ENCODE data around the gene IFT80.
"Not testable (repeated sequence)": the region's sequence is repeated elsewhere in the genome, so short reads cannot be mapped to it uniquely, and the experiment has no call there.

Gene IFT80

GRCh38 chr3:160362896-160363295, 36.1 kb downstream of the IFT80 start:
- not testable (repeated sequence) for DNase-seq (ENCODE audit: low read depth)

- no peak for DNase-seq (ENCODE audit: low read depth)
These were observed 43.2 kb downstream of the IFT80 start for GRCh38 chr3:160355826-160356225.

GRCh38 chr3:160346511-160346910, 52.5 kb downstream of the IFT80 start:
- no peak for DNase-seq (ENCODE audit: low read depth)

DNA sequence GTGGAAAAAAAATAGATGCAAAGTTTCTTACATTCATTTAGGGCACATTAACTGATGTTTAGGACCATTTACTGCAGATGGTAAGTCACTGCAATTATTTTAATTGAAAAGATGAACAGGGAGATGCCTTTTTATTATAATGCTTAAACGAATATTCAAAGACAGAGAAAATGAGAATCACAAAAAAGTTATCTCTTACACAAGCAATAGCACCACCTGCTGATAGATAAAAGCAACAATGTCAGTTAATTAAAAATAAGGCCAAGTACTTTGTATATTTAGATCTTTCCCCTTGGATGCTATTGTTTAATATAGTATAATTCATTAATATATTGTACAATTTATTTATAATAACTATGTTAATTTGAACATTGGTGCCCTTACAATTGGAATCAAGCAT, 55.9 kb downstream of the IFT80 start:
- DNase-seq (ENCODE audit: low read depth) = no peak

DNA sequence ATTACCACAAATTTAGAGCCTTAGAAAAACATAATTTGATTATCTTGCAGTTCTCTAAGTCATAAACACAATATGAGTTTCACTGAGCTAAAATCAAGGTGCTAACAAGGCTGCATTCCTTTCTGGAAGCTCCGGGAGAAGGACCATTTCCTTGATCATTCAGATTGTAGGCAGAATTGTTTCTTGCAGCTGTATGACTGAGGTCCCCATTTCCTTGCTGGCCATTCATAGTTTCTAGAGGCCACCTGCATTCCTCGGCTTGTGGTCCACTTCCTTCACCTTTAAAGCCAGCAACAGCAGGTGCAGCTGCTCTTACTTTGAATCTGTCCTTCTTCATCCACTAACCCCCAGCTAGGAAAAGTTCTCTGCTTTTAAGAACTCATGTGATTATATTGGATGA, 58.7 kb downstream of the IFT80 start:
- no peak for DNase-seq (ENCODE audit: low read depth)

- DNase-seq (ENCODE audit: low read depth) = no peak
These were observed 67.7 kb downstream of the IFT80 start for GRCh38 chr3:160331127-160331937.

- DNase-seq (ENCODE audit: low read depth) = no peak
These were observed 68.3 kb downstream of the IFT80 start for GRCh38 chr3:160330690-160331089.

DNA sequence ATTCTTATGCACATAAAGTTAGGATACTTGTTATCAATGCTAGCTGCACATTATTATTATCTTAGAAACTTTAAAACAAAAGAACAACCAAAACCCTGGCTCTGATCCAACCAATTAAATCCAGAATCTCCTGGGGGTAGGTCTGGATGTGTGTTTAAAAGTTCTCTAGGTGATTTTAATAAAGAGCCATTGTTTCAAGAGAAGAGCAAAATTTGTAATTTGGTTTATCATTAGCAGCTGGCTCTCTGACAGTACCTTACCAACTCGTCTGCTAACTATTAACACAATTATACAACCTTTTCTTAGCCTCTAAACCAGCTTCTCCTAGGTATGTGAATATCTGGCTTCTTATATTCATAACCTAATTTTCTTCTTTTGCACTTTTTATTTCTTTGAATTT, 68.9 kb downstream of the IFT80 start:
- DNase-seq (ENCODE audit: low read depth) = no peak

DNA sequence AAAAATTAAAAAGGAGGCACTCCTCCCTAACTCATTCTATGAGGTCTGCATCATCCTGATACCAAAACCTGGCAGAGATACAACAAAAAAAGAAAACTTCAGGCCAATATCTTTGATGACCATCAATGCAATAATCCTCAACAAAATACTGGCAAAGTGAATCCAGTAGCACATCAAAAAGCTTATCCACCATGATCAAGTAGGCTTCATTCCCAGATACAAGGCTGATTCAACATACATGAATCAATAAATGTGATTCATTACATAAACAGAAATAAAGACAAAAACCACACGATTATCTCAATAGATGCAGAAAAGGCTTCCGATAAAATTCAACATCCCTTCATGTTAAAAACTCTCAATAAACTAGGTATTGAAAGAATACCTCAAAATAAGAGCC, 72.7 kb downstream of the IFT80 start:
- DNase-seq (ENCODE audit: low read depth) = not testable (repeated sequence)

- DNase-seq (ENCODE audit: low read depth) = not testable (repeated sequence)
These were observed 77.2 kb downstream of the IFT80 start for GRCh38 chr3:160321821-160322220.

- DNase-seq (ENCODE audit: low read depth) = no peak
These were observed 79.7 kb downstream of the IFT80 start for GRCh38 chr3:160319322-160319721.

GRCh38 chr3:160314995-160315394, 84.0 kb downstream of the IFT80 start:
- DNase-seq (ENCODE audit: low read depth) = no peak

DNA sequence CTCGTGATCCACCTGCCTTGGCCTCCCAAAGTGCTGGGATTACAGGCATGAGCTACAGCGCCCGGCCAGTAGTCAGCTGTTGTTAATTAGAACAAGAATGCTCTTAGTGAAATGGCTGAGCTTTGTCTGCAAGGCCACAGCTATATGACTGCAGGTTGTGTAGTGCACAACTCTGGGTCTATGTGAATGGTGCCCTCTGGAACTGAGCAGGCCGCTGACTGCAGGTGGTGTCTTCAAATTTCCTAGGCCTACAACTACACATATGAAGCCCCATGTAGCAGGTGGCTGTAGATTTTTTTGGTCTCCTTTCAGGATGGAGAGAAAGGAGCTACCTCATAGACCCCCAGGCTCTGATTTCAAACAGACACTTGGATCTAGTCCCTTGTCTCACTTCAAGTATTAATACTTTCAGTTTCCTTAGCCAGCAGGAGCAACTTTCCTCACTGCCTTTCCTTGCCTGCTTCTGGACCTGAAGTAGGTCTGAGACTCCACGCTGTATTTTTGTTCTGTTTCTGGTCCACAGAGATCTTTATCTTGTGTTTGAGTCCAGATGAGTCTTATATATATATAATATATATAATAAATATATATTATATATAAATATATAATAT, 86.9 kb downstream of the IFT80 start:
- DNase-seq (ENCODE audit: low read depth) = no peak

DNA sequence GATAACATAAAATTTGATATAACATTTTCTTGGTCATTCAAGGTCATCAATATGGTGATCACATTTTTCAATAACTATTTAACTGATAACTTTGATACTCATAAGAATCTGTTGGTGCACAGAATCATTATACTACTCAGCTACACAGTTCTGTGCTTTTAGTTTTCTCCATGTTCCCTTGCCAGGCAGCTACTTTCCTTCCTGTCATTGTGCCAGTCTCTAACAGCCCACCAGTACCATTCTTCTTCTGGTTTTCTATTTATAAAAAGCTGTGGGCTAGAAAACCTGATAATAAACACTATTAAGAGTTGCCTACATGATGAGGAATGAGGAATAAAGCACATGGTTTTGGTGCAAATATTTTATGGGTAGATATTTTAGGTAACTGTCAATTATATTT, 96.2 kb downstream of the IFT80 start:
- no peak for DNase-seq (ENCODE audit: low read depth)

GRCh38 chr3:160296591-160296990, 102.4 kb downstream of the IFT80 start:
- no peak for DNase-seq (ENCODE audit: low read depth)

DNA sequence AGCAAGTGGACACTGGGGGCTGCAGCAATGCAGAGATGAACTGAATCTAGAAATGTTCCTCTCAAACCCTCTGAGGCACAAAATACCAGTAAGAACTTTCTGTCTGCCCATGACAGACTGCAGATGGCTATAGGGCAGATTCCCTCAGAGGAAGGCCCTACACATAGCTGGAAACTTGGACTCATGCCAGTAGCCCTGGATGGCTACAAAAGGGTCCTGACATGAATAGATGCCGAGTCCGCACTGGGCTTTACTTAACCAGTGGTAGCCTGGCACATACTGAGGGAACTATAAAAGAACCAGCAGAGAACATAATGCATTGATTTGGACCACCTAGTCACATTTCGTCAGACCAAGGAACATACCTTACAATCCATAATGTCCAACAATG, 107.1 kb downstream of the IFT80 start:
- DNase-seq (ENCODE audit: low read depth) = no peak

DNA sequence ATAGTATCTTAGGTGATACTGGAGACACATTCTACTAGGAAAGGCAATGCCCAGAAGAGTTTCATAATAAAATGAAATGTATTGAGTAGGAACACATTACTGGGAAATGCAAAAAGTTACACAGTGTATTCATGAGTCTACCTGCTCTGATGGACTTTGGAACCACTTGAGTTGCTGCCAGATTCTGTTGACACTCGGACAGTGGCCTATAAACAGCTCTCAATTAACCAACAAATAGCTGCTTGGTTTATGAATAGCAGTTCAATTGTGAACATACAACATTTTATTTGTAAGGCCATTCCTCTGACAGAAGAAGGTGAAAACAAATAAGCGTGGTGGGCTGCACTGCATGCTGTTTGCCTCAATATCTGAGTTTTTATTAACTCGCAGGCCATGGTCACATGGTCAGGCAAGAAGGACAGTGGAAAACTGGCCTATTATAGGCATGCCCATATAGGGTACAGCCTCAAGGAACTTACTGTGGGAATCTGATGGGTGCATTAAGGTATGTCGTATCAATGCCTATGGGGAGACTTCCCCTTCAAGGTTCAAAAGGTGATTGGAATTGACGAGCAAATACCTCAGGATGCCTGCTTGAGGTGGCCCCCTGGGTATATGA, 107.6 kb downstream of the IFT80 start:
- DNase-seq (ENCODE audit: low read depth) = no peak

DNA sequence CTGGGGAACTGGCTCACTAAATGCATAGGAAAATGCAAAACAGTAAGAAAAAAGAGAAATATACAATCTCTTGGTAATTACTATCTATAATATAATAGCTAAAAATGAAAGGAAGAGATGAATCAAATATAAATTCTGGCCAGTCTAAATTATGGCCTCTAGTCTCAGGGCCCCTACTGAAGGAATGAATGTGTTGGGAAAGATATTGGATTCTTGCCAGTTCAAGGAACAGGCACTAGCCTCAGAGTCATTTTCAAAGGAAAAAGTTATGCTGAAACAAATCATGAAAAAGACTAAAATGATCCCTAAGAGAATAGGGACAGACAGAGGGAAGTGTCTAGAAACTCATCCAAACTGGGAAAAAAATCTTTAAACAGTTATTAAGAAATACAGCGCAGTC, 111.4 kb downstream of the IFT80 start:
- no peak for DNase-seq (ENCODE audit: low read depth)

DNA sequence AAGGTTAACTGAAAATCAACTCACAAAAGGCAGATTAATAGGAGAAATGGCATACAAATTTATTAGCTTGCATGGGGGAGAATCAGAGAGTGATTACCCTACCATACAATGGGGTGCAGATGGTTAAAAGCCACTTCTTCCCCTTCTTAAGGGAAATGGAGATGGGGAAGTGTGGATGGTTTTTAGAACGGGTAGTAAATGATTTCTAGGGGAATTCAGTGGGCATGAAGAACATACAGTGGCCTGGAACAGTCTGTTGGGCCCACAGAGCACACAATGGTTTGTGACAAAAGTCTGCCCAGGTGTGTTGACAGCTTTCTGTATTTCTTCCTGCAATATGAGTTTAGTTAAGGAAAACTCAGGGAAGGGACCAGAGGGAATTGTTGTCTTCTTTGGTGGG, 112.8 kb downstream of the IFT80 start:
- DNase-seq (ENCODE audit: low read depth) = no peak

DNA sequence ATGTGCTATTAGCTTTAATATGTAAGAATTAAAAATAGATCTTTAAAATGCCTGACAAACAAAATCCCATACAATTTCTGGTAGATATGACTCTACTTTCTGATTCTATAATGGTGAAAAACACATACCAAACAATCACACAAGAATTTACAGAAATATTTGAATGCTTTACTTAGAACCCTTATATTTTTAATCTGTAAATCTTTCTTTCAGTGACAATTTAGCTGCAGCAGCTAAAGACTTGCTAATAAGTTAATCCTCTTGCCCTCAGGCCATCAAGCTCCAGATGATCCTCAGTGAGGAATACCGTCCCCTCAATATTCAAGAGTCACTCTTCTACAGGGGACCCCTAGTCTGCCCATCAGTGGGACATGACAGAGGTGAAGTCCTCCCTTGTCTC, 118.2 kb downstream of the IFT80 start:
- DNase-seq (ENCODE audit: low read depth) = no peak

DNA sequence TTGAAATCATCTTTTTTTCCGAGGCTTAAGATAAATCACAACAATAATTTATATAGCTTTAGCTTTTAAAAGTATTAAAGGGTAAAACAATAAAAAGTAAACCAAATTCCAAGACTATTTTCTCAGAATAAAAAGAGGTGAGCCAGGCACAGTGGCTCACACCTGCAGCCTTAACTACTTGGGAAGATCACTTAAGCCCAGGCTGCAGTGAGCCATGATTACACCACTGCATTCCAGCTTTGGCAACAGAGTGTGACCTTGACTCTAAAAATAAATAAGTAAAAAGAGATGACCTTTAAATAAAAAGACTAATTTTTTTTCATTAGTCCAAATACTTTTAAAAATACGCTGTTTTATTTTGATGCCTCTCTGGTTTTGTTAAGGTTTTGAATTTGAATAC, 119.4 kb downstream of the IFT80 start:
- no peak for DNase-seq (ENCODE audit: low read depth)

- DNase-seq (ENCODE audit: low read depth) = no peak
These were observed 120.8 kb downstream of the IFT80 start for GRCh38 chr3:160278210-160278609.

- no peak for DNase-seq (ENCODE audit: low read depth)
These were observed 133.9 kb downstream of the IFT80 start for GRCh38 chr3:160265088-160265487.
